ENCODE measurements around the gene TMIGD3.

DNA sequence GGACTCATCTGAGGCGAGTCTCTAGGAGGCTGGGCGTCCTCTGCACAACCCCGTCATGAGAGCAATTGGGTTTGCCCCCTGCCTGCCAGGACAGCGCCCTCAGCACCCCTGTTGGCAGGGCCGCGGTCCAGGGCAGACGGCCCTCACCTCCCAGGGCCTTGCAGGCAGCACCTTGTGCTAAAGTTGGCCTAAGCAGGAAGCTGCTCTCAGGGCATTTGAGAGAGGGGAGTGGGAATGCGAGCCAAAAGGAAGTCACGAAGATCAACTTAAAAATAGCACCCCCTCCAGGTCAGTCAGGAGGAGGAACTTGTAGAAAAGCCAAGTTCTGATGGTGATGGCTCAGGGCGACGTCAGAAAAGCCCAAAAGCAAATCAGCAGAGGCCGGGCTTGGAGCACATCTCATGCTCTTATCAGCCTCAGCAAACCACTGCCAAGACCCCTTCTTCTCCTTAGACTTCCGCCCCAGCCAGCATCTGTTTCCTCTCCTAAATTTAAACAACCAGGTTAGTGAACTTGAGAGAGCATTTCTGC lies 12.6 kb upstream of the TMIGD3 start:
- TF ChIP-seq POLR2AphosphoS5 (IDR thresholded peaks at IDR 0.05; ENCODE audit: low read depth, low read length): no peak
- no peak for TF ChIP-seq POLR2A (IDR thresholded peaks at IDR 0.05; ENCODE audit: low read depth, low read length)
- TF ChIP-seq TAF1 (IDR thresholded peaks at IDR 0.05; ENCODE audit: low read depth, low read length): no peak
- TF ChIP-seq PAX5 (IDR thresholded peaks at IDR 0.05; ENCODE audit: insufficient read depth, low read length, severe bottlenecking): no peak
- 0 out of 2 replicates have a peak, but pooled peaks have one; percentile 3 for TF ChIP-seq SPI1 (IDR thresholded peaks at IDR 0.05; ENCODE audit: low read depth, low read length)
- no peak for TF ChIP-seq POU2F2 (IDR thresholded peaks at IDR 0.05; ENCODE audit: low read depth, low read length)
